Activated CD4-positive, alpha-beta T cell treated with anti-CD3 and anti-CD28 coated beads, Interleukin-2, Interleukin-4, amounts not matched to agents 100 ng/mL and 50 ng/mL, durations not matched to agents 16 hours and 8 hours (primary cell): Measurements from ENCODE around the gene ADAMTSL1.

Experiments
- DNase-seq: peaks from one replicate; pipeline ENCODE4 v3.0.0-alpha.2; 2020; ENCODE audit warnings: low spot score

The ADAMTSL1 gene

DNA sequence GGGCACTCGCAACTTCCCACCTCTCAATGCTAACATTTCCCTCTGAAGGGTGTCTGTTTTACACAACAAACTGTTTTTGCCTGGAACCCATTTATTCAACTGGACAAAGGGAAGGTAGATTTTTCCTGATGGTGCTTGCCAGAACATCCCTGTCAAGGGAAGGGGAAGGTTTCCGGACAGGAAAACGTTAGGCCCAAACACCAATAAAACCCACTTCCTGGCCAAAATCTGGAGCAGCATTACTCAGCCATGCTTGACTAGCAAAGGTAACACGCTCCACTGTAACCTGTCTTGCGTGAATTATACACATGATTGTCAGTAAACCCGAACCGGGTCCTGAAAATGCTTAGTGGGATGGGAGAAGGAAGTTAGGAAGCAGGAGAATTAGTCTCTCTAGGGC lies 468.8 kb downstream of the ADAMTSL1 start:
- DNase-seq: no peak

DNA sequence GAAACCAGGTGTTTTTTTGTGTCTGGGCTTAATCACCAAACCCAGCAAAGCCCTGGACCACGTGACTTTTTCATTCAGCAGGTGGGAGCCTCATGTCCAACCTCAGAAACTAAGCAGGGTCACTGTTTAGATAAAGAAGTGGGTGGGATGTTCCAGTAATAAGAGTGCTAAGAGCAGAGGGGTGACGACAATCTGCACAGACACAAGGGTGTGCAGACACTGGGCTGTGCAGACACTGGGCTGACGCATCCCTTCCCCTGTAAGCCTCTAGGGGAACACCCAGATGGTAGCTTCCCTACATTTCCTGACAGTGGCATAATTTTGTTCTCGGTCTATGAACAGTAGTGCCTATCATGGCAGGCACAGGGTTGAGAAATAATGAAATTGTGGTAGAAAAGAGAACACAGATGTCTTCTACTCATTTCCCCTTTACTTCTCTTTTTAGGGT lies 474.0 kb downstream of the ADAMTSL1 start:
- no peak for DNase-seq

DNA sequence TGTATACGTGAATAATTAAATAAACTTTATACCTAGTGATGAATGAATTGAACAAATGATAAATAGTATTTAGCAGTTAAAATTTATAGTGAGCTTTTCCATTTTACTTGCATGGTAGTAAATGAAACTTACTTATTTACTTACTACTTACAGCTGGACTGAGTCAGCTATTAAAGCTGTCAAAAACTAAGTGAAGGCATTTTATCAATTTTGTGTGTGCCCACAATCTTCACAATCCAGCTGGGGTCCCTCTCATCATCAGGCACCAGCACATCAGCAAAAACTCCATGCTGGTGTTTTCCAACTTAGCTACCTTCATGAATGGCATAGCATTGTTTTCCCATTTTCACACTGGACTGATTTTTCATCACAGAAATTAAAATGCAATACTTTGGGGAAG lies 478.0 kb downstream of the ADAMTSL1 start:
- DNase-seq: no peak

DNA sequence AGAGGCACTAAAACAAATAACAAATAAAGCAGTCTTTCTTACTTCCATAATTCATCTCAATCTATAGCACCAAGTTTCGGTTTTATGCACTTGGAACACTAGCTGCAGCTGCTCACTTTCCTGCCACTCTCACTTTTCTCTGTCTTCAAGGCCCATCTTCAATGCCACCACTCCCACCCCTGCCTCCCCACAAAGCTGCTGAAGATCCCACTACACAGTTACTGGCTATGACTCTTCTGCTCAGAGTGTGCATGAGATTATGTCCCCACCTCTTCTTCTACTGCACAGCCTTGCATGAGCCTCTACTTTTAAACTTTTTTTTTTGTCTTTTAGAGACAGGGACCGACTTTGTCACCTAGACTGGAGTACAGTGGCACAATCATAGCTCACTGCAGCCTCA lies 481.7 kb downstream of the ADAMTSL1 start:
- no peak for DNase-seq
